GM12878 (cell line): ENCODE measurements around the gene GNG10. TPM values are rescaled to one million over a fixed set of nuclear protein-coding genes. Genes with fewer than 3 reads are reported as not detected.

Experiments
- ATAC-seq: fragments of 200-7000 bp; cut with Tn5 transposase; 3 replicates; pipeline ENCODE4 v1.9.1; 2020; ENCODE audit warnings: mild to moderate bottlenecking, moderate library complexity
- BruUV-seq: library from RNA; stranded (reverse); fragments of 400-500 nt; replicated peaks from 2 replicates; lab custom pipeline; 2021; lab: Mats Ljungman, UMichigan
- CTCF ChIA-PET: fragments of 300-600 bp; sonication (Branson Sonifier 250); formaldehyde crosslinking; extraction: SDS; loops from one replicate; lab custom pipeline; 2021; ENCODE audit warnings: inconsistent platforms; lab: Yijun Ruan, JAX
- POLR2A ChIA-PET: fragments of 350-600 bp; formaldehyde crosslinking; extraction: SDS; loops from one replicate; lab custom pipeline; 2021; ENCODE audit warnings: inconsistent platforms; lab: Charles Lee
- RAD21 ChIA-PET: fragments of 300-600 bp; sonication (Branson Sonifier 250); formaldehyde crosslinking; loops from one replicate; lab custom pipeline; 2023; ENCODE audit warnings: antibody characterized with exemption; ENCODE audit not compliant: unreplicated experiment; lab: Charles Lee
- SMC1A ChIA-PET: fragments of 300-600 bp; sonication (Branson Sonifier 250); formaldehyde crosslinking; loops from one replicate; lab custom pipeline; 2023; ENCODE audit not compliant: unreplicated experiment, uncharacterized antibody; lab: Charles Lee
- DNase-seq: peaks from one replicate; pipeline ENCODE4 v3.0.0-alpha.2; 2011; ENCODE audit warnings: low read depth, low spot score
- FAIRE-seq: peaks from 3 replicates; lab custom pipeline; 2011; peaks lifted over from hg19 to GRCh38; lab: Jason Lieb, UNC
- H2AFZ ChIP-seq: 2 replicates; pipeline ENCODE4 v1.6.0; 2011; ENCODE audit warnings: low read depth, low read length, control low read depth; ENCODE audit not compliant: control insufficient read depth
- H3K27ac ChIP-seq: 2 replicates; pipeline ENCODE4 v1.5.1; 2011; ENCODE audit warnings: control low read depth; ENCODE audit not compliant: control insufficient read depth, insufficient read depth
- H3K27me3 ChIP-seq, 2 experiments: replicated peaks in 1 of 2; 2 replicates each; pipeline versions ENCODE4 v1.6.0 to v1.6.1; 2011; ENCODE audit warnings: low read length in 1 of 2; ENCODE audit not compliant: control insufficient read depth in 2 of 2, insufficient read depth in 2 of 2
- H3K36me3 ChIP-seq, 2 experiments: 2 replicates each; pipeline ENCODE4 v1.5.1; 2011; ENCODE audit warnings: low read length in 1 of 2; ENCODE audit not compliant: control insufficient read depth in 2 of 2, insufficient read depth in 2 of 2
- H3K4me1 ChIP-seq: 2 replicates; pipeline ENCODE4 v1.6.1; 2011; ENCODE audit warnings: mild to moderate bottlenecking, low read length, moderate library complexity, mixed read lengths; ENCODE audit not compliant: control insufficient read depth, insufficient read depth
- H3K4me2 ChIP-seq: 2 replicates; pipeline ENCODE4 v1.6.0; 2011; ENCODE audit warnings: control low read depth; ENCODE audit not compliant: control insufficient read depth, insufficient read depth
- H3K4me3 ChIP-seq: fragments of 200-600 bp; sonication (generic); 2 replicates; pipeline ENCODE4 v1.5.1; 2016
- H3K79me2 ChIP-seq: 2 replicates; pipeline ENCODE4 v1.6.0; 2011; ENCODE audit warnings: low read length; ENCODE audit not compliant: control insufficient read depth, insufficient read depth
- H3K9ac ChIP-seq: 2 replicates; pipeline ENCODE4 v1.8.0; 2011; ENCODE audit warnings: low read length, control low read depth, mixed read lengths; ENCODE audit not compliant: control insufficient read depth, insufficient read depth
- H3K9me3 ChIP-seq: replicated peaks from 3 replicates; pipeline ENCODE4 v1.5.1; 2011; ENCODE audit warnings: mild to moderate bottlenecking, low read length; ENCODE audit not compliant: control insufficient read depth, insufficient read depth
- H4K20me1 ChIP-seq: 2 replicates; pipeline ENCODE4 v1.6.0; 2011; ENCODE audit not compliant: control insufficient read depth, insufficient read depth
- ASH2L ChIP-seq: fragments of 300-600, 200-600 bp; sonication (generic); IDR thresholded peaks from 2 replicates; pipeline ENCODE4 v1.6.1; 2017; ENCODE audit warnings: low read depth, mild to moderate bottlenecking, borderline replicate concordance
- CREM ChIP-seq: IDR thresholded peaks from 2 replicates; pipeline ENCODE4 v1.6.1; 2014; ENCODE audit warnings: antibody characterized with exemption, low read depth
- E4F1 ChIP-seq: fragments of 450-650 bp; IDR thresholded peaks from 2 replicates; pipeline ENCODE4 v1.6.1; 2018; ENCODE audit warnings: borderline replicate concordance, mild to moderate bottlenecking; ENCODE audit not compliant: partially characterized antibody
- EGR1 ChIP-seq, 2 experiments: IDR thresholded peaks; 1 replicate in 1 of 2; 2 replicates in 1 of 2; pipeline ENCODE4 v1.6.1; 2011 to 2012; ENCODE audit warnings: low read depth in 2 of 2, low read length in 2 of 2, borderline replicate concordance in 1 of 2, mild to moderate bottlenecking in 1 of 2, moderate library complexity in 1 of 2
- FOXK2 ChIP-seq: fragments of 450-650 bp; IDR thresholded peaks from 2 replicates; pipeline ENCODE4 v1.6.1; 2017; ENCODE audit warnings: mild to moderate bottlenecking, moderate library complexity
- IRF4 ChIP-seq: IDR thresholded peaks from 2 replicates; pipeline ENCODE4 v1.6.1; 2011; ENCODE audit warnings: low read depth, low read length
- JUNB ChIP-seq: IDR thresholded peaks from 2 replicates; pipeline ENCODE4 v1.6.1; 2016; ENCODE audit warnings: antibody characterized with exemption, mild to moderate bottlenecking
- MYB ChIP-seq: fragments of 150-350 bp; IDR thresholded peaks from 2 replicates; pipeline ENCODE4 v1.6.1; 2014; ENCODE audit warnings: mild to moderate bottlenecking, low read depth, low read length, borderline replicate concordance
- NR2C1 ChIP-seq: fragments of 450-650 bp; IDR thresholded peaks from 2 replicates; pipeline ENCODE4 v1.6.1; 2017; ENCODE audit warnings: antibody characterized with exemption, mild to moderate bottlenecking, moderate library complexity
- RFX5 ChIP-seq: IDR thresholded peaks from 2 replicates; pipeline ENCODE4 v1.6.1; 2011; ENCODE audit warnings: low read depth, low read length, improper control_type of control experiment
- ZBTB11 ChIP-seq: fragments of 450-650 bp; formaldehyde crosslinking; IDR thresholded peaks from 2 replicates; pipeline ENCODE4 v1.5.0; 2022; ENCODE audit warnings: mild to moderate bottlenecking, missing genetic modification characterization
- WGBS: methylation state at CpG from one replicate; pipeline ENCODE4 v1.1.6; 2016; ENCODE audit warnings: low lambda C conversion rate; ENCODE audit not compliant: insufficient replicate concordance, insufficient coverage; ENCODE audit errors: missing lambda C conversion rate; 5-methylcytosine and 5-hydroxymethylcytosine counted together
- in situ Hi-C: fragments of 300-500 bp; cut with MboI; formaldehyde crosslinking; loops from 9 replicates; pipeline ENCODE4 v1.14.3; 2018; ENCODE audit warnings: mixed read lengths
- intact Hi-C: fragments of 100-400 bp; cut with micrococcal nuclease; formaldehyde crosslinking; loops from one replicate; pipeline ENCODE4 v1.14.2; 2022; ENCODE audit not compliant: unreplicated experiment
- polyA plus RNA-seq, 11 experiments: library from polyadenylated mRNA; depleted of rRNA in 4 of 11; unstranded in 6 of 11; stranded (reverse) in 5 of 11; fragments of >200 nt; fragmentation: Nextera tagmentation in 4 of 11; fragmentation: Illumina TruSeq in 1 of 11; extraction: Ambion mirVana in 4 of 11; extraction: Trizol in 1 of 11; gene quantifications; 1 replicate in 1 of 11; 2 replicates in 10 of 11; pipeline versions ENCODE4 v1.2.1 to v1.2.3, GENCODE V29; 2011 to 2016; ENCODE audit warnings: inconsistent platforms in 2 of 11, missing spikeins in 2 of 11, low read depth in 1 of 11
- total RNA-seq, 4 experiments: library from RNA; depleted of rRNA in 3 of 4; stranded (reverse); fragments of >200 nt in 3 of 4; fragmentation: Illumina TruSeq in 1 of 4; extraction: Trizol in 1 of 4; gene quantifications; 2 replicates each; pipeline versions ENCODE4 v1.2.1 to v1.2.3, GENCODE V29; 2013 to 2021
- TF ChIP-seq, protein P1 (sequence below): IDR thresholded peaks from 2 replicates; pipeline ENCODE4 v1.6.1; 2011; ENCODE audit warnings: low read depth, mild to moderate bottlenecking, low read length, moderate library complexity, borderline replicate concordance; ENCODE audit errors: extremely low read depth

GNG10 gene
- total and polyA plus RNA-seq, 10 of the 15 experiments (the other 5 are each of a cell fraction or from before 2014, with no cell fraction given), result 12.0 to 28.2 (median 22.7) TPM

- intact Hi-C loops, result loop anchor here (10.0 kb wide), 2 partner anchors 441 to 1379 kb away; partner anchors contain the start of gene TXN
Measured at GRCh38 chr9:111633389-111633736, 28.0 kb upstream of the GNG10 start.

DNA sequence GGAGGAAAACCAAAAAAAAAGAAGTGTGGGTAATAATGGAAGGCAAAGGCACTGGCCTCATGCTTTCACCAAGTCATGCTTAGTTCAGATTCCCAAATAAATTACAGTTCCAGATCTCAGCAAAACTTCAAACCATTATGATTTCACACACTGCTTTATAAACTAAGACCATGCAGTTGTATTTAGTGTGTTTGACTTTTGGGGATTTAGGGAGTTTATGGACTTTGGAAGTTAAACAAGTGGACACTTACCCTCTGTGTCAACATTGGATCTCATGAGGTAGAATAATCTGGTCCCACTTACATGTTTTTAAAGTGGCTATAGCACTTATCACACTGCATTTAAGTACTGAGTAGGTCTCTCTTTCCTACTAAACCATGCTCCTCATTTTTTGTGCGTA is 26.5 kb upstream of the GNG10 start:
- Histone ChIP-seq H3K9me3 (no peaks in the 10 kb centered on the region; the same call in 2 of the 3 replicates), H2AFZ (no peak overlapping the region), H3K27me3 (no peaks in the 10 kb centered on the region), H3K79me2 (peaks cover 80% of the 10 kb centered on the region), H3K4me1 (no peaks in the 10 kb centered on the region; the same call in 1 of the 2 replicates), H3K27ac (no peak overlapping the region), H3K9ac (no peak overlapping the region), H3K4me3 (peak overlapping the region; percentile 39; the same call in 1 of the 2 replicates), H3K36me3 (0 out of 4 replicates have a peak, but pooled peaks cover 0 to 3% of the 10 kb centered on the region in 2 experiments), H4K20me1 (no peaks in the 10 kb centered on the region), H3K4me2 (peak overlapping the region; percentile 59; the same call in 1 of the 2 replicates)
- DNase-seq, result no peak
- ChIA-PET SMC1A (no interaction called here), POLR2A (no interaction called here), RAD21 (no interaction called here), CTCF (no interaction called here)
- 100% methylated on average over 1 of the region's 1 CpG for WGBS
- in situ Hi-C loops (no loop called here), intact Hi-C loops (loop anchor here (10.0 kb wide), 2 partner anchors 440 to 1380 kb away; partner anchors contain the start of gene TXN)
- no peak for FAIRE-seq
- ATAC-seq, result no peak
- BruUV-seq, result no TSS peak
- TF ChIP-seq EGR1 (IDR thresholded peaks at IDR 0.05; ENCODE audit: borderline replicate concordance in 1 of 2, low read depth in 2 of 2, low read length in 2 of 2) (no peak), E4F1 (no peak), IRF4 (no peak), ZBTB11 (CRISPR knock-in tag) (no peak), ASH2L (no peak), MYB (no peak), RFX5 (no peak)
- TF ChIP-seq, protein P1, sequence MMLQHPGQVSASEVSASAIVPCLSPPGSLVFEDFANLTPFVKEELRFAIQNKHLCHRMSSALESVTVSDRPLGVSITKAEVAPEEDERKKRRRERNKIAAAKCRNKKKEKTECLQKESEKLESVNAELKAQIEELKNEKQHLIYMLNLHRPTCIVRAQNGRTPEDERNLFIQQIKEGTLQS, result no peak

More at GRCh38 chr9:111633389-111633736, 28.0 kb upstream of the GNG10 start:
- no peak overlapping the region for H3K9ac ChIP-seq
- H3K79me2 ChIP-seq, result peaks cover 71% of the 10 kb centered on the region
- no peak for ATAC-seq
- POLR2A ChIA-PET, result no interaction called here
- RAD21 ChIA-PET, result no interaction called here
- no peaks in the 10 kb centered on the region for H4K20me1 ChIP-seq
- no peaks in the 10 kb centered on the region; the same call in 1 of the 2 replicates for H3K4me1 ChIP-seq
- H3K9me3 ChIP-seq, result no peaks in the 10 kb centered on the region
- 95% methylated on average over 1 of the region's 1 CpG for WGBS
- H3K27ac ChIP-seq, result no peak overlapping the region
- H3K36me3 ChIP-seq, result 0 out of 4 replicates have a peak, but pooled peaks cover 0 to 3% of the 10 kb centered on the region in 2 experiments
- SMC1A ChIA-PET, result interaction anchor here (1.1 kb wide), 1 partner anchor 129 kb away, joined by 3 read pairs; no protein-coding TSS in a partner anchor
- no peaks in the 10 kb centered on the region for H3K27me3 ChIP-seq
- FAIRE-seq, result no peak
- in situ Hi-C loops, result no loop called here
- no TSS peak for BruUV-seq
- DNase-seq, result no peak
- peak overlapping the region; percentile 67 for H3K4me2 ChIP-seq
- TF ChIP-seq JUNB, result no peak
- TF ChIP-seq MYB, result no peak
- no peak for TF ChIP-seq FOXK2
- no peak for TF ChIP-seq NR2C1
- no peak for TF ChIP-seq CREM
- H3K4me3 ChIP-seq, result peak overlapping the region; percentile 86; the same call in 1 of the 2 replicates
- CTCF ChIA-PET, result no interaction called here
- no peak overlapping the region for H2AFZ ChIP-seq
